RPMI8226 (cell line): ENCODE results near the gene NIPBL.
"Not testable (repeated sequence)": the region's sequence is repeated elsewhere in the genome, so short reads cannot be mapped to it uniquely, and the experiment has no call there.

Source experiments
- DNase-seq: peaks from one replicate; pipeline ENCODE4 v3.0.0-alpha.2; 2015

The NIPBL gene

DNA sequence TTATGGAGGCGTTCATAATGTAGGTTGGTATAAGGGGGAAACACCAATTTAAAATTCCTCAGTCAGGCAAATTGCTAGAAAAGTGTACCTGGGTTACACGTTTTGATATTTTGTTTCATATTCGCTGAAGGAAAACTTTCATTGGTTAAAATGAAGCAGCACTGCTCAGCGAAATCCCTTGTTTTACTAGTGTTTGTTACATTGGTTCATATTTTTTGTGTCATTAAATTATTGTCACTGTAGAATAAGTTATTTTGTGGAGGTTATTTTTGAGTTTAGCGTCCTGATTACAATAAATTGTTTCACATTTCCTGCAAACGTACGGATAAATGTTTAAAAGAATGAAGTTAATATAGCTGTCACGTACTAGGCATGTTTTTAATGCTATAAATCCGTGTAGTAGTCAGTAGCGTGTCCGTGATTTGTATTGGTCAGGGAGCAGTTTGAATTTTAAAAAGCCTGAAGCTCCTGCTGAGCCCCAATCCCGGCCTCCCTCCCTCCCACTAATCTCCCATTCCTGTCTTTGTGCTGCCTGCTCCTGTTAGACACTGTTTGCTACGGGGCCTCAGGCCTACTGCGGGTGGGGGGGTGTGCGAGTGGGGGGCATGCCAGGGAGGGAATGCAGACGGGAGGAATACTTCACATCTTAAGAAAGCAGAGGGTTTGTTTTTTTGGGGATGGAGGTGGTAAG, 2.0 kb downstream of the NIPBL start:
- DNase-seq = no peak

DNA sequence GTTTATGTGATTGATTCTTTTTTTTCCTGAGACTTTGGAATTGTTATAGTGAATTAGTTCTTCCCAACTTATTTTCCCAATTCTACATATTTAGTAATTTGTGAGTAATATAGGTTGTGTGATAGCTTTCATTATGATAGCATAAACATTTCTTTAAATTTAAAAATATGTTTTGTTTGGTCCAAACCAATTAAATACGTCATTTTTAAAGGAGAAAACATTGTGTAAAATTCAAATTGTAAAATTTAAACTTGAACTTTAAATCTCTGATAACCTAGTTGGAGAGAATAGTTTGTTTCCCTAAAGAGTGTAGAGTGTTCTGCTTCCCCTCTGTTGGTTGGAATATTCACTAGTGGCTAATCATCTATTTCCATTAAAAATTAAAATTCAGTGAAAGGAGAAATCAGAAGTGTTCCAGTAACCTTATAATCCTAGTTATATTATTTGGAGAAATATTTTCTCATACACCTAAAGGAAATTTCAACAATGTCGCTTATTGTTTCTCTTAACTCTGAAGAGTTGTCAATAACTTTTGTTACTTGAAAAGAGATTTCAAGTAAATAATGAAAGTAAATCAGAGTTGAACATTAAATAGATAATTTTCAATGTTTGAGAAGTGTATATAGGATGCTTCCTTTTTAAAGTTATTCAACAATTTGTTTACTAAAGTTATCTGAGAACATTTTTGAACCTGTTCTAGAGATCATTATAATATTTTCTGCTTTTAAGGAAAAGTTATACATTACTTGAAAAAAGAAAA, 2.9 kb downstream of the NIPBL start:
- DNase-seq = no peak

DNA sequence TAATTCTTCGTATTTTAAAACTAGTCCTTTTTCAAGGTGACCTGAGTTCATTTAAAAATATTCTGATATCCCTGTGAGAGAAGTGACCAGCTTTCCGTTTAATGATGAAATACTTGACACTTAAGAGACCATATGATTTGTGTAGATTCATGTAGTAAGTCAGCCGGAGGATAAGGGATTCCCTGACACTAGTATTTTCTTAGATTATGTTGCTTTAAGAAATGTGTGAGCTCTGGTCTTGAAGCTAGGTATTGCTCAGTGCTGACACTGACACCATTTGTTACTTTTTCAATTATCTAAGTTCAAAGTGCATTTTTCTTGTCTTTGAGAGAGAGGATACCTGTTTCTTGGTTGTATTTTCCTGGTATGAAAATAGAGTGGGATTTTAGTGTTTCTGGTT, 4.2 kb downstream of the NIPBL start:
- no peak for DNase-seq

DNA sequence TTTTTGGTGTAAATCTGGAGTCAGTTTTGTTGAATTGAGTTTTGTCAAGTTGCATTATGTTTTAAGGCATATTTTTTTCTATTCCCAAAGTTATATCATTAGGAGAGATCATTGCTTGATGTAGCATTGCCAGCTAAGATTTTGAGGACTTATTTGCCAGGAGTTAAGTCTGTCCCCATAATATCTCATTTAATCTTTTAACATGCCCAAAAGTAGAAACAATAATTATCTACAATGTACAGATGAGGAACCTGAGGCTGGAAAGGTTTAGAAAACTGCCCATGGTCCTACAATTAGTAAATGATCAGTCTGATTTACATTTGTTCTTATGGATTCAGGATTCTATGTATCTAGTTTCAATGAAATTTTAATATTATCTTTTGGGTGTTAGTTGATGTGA, 4.7 kb downstream of the NIPBL start:
- DNase-seq = no peak

DNA sequence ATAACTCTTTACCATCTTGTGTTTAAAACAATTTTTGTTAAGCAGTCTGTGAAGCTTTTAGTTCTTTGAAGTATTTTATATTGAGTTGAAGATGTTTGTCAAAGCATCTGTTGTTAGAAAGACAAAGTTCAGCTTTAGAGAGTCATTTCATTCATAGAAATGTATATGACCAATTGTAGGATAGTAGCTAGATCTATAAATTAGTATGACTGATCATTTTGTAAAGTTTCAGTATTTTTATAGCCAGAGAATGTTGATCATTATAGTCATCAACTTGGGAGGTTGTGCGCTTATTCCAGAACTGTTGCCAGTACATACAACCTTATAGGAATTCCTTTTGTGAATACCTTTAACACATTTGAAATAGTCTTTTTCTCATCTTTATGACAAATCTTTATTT, 5.2 kb downstream of the NIPBL start:
- no peak for DNase-seq

DNA sequence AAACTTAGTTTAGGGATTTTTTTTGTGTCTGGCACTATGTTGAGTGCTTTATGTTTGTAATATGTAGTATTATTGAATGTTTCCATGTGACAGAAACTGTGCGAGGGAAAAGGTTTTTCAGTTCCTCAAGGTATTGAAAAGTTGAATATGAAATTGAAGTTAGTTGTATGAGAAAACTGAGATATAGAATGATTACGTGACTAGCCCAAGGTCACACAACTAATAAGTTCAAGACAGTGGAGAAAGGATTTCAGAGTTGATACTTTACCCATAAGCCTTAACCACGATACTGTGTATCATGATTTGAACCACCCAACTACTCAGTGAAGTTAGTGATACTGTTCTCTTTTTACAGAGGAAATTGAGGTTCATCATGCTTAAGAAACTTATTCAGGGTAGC, 5.7 kb downstream of the NIPBL start:
- no peak for DNase-seq

DNA sequence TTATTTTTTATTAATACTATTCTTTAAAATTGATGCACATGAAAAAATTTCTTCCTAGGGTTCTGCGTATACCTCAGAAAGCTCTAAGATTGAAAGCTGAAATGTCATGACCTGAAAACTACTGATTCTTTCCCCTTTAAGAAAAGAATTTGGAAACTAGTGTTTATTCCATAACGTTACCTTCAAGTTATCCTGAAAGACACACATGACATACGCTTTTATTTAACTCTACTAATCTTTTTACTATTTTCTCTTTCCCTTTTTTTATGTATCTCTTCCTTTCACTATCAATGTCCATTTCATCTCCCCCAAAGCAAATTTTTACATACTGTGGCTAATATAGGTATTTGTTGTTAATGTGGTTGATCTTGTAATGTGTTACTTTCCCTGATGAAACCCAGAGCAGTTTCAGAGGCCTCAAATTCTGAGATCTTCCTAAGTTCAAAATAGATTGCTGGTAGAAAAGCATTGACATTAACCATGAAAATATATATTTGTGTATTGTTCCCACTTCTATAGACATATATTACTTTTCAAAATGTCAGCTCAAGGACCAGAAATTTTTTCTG, 7.4 kb downstream of the NIPBL start:
- no peak for DNase-seq

DNA sequence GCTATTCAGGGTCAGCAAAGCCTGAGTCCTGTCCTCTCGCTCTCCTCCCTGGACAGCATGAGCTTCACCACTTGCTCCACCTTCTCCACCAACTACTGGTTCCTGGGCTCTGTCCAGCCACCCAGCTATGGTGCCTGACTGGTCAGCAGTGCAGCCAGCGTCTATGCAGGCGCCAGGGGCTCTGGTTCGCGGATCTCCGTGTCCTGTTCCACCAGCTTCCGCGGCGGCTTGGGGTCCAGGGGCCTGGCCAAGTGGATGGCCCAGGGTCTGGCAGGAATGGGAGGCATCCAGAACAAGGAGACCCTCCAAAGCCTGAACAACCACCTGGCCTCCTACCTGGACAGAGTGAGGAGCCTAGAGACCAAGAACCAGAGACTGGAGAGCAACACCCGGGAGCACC, 8.6 kb downstream of the NIPBL start:
- no peak for DNase-seq

DNA sequence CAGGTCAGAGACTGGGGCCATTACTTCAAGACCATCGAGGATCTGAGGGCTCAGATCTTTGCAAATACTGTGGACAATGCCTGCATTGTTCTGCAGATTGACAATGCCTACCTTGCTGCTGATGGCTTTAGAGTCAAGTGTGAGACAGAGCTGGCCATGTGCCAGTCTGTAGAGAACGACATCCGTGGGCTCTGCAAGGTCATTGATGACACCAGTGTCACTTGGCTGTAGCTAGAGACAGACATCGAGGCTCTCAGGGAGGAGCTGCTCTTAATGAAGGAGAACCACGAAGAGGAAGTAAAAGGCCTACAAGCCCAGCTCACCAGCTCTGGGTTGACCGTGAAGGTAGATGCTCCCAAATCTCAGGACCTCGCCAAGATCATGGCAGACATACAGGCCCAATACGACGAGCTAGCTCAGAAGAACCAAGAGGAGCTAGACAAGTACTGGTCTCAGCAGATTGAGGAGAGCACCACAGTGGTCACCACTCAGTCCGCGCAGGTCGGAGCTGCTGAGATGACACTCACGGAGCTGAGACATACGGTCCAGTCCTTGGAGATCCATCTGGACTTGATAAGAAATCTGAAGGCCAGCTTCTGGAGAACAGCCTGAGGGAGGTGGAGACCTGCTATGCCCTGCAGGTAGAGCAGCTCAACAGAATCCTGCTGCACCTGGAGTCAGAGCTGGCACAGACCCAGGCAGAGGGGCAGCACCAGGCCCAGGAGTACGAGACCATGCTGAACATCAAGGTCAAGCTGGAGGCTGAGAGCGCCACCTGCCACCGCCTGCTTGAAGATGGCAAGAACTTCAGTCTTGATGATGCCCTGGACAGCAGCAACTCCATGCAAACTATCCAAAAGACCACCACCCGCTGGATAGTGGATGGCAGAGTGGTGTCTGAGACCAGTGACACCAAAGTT, 9.3 kb downstream of the NIPBL start:
- DNase-seq = no peak

DNA sequence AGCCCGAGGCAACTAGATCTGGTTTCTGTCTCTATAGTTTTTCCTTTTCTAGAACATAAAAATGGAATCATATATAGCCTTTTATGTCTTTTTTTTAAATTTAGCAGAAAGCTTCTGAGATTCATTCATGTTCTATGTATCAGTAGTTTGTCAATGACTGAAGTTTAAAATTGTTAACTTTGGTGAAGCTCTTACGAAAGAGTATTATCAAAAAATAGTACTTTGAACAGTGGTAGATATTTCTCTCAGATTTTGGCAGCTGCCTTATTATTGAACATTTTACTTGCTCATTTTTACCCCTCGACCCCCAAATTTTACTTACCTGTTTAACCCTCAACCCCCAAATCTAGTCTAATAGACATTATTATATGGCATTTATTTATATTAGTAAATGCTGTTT, 10.2 kb downstream of the NIPBL start:
- no peak for DNase-seq

DNA sequence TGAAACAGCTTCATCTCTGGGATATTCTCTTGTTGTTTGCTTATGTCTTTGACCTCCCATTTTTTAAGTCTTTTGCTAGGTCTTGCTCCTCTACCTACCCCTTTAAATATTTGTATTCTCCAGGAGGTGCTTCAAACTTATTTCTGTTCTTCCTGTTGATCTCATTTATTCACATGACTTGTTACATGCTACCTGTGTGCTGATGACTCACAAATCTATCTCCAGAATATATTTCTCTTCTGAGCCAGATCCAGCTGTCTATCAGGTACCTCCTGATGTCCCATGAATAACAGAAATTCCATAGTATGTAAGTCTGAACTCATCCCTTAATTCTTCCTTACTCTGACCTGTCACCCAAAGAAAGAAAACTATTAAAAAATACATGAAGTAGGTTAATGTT, 11.0 kb downstream of the NIPBL start:
- DNase-seq = no peak

DNA sequence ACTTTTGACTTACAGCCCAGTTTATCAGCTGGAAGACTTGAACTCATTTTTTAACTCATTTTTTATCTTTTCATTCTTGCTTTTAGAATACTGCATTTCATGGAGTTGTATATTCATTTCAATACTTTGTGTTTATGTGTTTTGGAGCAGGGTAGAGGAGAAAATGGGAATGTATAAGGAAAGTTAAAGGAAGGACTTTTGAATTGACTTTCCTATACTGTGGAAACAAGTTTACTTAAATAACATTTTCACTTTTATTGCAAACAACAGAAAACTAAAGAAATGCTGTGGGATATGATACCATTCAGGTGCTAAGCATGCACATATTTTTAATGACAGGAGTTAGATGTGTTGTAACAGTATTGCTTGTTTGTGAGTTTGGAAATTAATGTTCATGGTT, 11.7 kb downstream of the NIPBL start:
- no peak for DNase-seq

DNA sequence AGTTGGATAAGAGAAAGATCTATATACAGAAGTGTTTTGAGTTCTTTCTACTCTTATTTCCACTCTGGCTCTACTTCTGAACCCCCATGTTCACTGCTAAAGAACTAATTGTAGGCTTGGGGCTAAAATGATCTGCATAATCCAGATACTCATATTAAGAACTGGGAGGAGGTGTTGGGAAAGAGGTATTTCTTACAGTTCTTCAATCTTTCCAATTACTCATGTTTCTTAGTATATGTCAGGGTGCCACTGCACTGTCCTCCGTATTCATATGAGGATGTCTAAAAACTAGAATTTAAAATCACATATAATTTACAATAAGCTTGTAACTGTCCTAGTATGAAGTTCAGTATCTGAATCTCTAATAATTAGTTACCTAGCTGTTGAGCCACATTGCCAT, 12.7 kb downstream of the NIPBL start:
- no peak for DNase-seq

DNA sequence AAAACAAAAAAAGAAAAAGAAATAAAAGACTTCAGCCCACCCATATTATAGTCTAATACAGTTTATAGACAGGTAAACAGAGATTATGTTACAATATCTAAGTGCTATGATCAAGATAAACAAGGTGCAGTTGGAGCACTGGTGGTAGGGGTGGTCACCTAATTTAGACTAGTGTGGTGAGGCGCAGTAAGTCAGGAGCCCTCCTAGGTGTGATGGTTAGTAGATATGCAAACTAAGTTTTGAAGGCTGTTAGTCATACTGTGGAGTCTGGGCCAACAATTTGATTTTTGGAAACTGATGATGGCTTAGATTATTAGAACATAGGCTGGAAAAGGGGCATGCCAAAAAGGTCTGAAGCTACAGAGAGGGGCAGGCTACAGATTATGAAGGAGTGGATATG, 14.7 kb downstream of the NIPBL start:
- no peak for DNase-seq

DNA sequence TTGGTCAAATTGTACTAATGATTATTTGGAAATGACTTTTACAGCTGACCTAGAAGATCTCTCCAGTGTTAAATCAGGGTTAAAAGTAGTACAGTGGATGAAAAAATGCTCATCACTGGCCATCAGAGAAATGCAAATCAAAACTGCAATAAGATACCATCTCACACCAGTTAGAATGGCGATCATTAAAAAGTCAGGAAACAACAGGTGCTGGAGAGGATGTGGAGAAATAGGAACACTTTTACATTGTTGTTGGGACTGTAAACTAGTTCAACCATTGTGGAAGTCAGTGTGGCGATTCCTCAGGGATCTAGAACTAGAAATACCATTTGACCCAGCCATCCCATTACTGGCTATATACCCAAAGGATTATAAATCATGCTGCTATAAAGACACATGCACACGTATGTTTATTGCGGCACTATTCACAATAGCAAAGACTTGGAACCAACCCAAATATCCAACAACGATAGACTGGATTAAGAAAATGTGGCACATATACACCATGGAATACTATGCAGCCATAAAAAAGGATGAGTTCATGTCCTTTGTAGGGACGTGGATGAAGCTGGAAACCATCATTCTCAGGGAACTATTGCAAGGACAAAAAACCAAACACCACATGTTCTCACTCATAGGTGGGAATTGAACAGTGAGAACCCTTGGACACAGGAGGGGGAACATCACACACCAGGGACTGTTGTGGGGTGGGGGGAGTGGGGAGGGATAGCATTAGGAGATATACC, 15.7 kb downstream of the NIPBL start:
- DNase-seq = not testable (repeated sequence)

DNA sequence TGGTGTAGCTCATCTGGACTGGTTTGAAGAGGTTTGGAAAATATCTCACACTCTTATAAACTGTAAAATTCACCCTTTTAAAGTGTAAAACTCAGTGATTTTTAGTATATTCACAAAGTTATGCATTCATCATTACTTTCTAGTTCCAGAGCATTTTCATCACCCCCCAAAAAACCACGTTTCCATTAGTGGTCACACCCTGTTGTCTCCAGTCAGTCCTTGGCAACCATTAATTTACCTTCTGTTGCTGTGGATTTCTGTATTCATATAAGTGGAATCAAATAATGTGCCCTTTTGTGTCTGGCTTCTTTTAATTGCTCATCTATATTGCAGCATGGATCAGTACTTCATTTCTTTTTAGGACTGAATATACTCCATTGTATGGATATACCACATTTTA, 18.4 kb downstream of the NIPBL start:
- DNase-seq = no peak

DNA sequence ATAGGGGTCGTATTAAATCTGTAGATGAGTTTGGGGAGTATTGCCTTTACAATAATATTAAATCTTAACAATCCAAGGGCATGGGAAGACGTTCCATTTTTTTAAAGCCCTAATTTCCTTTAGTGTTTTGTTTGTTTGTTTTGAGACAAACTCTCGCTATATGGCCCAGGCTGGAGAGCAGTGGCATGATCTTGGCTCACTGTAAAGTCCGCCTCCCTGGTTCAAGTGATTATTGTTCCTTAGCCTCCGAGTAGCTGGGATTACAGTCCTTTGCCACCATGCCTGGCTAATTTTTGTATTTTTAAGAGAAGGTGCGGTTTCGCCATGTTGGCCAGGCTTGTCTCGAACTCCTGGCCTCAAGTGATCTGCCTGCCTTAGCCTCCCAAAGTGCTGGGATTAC, 19.9 kb downstream of the NIPBL start:
- DNase-seq = no peak

DNA sequence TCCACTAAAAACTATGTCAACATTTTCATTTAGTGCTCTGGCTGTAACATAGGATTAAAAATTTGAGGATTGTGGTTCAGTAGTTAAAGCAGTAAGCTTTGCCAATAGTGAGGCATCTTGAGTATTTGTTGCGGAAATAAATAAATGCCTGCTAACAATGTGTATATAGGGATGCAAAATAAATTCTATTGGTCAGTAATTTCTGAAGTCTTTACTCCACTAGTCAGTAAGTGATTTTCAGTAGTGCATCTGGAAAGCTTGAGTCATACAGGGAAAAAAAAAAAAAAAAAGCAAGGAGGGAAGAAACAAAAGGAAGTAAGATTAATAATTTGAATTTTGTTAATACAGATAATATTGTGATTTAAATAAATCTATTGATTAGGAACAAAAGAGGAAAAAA, 21.0 kb downstream of the NIPBL start:
- no peak for DNase-seq

DNA sequence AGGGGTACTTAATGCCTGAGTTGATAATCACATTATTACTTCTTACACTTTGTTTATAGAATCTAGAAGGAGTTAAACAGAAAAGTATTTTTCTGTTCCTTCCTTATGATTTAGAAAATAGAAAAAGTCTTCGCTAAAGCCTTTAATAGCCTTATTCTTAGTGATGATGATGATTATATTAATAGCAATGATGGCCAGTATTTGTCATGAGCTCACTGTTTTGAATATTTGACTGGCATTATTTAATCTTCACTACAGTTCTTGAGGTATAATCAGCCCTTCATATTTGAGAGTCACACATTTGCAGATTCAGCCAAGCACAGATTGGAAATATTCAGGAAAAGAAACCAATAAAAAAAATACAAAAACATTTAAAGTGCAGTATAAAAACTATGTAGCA, 23.3 kb downstream of the NIPBL start:
- DNase-seq = no peak

DNA sequence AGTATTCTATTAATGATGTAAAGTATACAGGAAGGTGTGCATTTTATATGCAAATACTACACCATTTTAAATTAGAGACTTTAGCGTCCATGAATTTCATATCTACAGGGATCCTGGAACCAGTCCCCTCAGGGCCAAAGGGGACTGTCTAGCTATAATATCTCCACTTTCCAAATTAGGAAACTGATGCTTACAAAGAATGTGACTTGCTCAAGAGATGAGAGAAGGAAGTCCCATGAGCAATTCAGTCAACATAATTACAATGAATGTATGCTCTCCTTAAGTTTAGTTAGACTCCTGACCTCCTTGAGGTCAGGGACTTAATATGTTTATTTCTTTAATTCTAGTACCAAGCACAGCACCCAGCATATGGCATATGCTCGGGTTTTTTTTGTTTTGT, 23.7 kb downstream of the NIPBL start:
- no peak for DNase-seq

DNA sequence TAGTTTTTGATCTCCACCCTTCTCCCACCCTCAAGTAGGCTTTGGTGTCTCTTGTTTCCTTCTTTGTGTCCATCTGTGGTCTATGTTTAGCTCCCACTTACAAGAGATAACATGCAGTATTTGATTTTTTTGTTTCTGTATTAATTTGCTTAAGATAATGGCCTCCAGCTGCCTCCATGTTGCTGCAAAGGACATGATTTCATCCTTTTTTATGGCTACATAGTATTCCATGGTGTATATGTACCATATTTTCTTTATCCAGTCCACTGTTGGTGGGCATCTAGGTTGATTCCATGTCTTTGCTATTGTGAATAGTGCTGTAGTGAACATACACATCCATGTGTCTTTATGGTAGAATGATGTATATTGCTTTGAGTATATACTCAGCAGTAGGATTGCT, 24.5 kb downstream of the NIPBL start:
- not testable (repeated sequence) for DNase-seq

DNA sequence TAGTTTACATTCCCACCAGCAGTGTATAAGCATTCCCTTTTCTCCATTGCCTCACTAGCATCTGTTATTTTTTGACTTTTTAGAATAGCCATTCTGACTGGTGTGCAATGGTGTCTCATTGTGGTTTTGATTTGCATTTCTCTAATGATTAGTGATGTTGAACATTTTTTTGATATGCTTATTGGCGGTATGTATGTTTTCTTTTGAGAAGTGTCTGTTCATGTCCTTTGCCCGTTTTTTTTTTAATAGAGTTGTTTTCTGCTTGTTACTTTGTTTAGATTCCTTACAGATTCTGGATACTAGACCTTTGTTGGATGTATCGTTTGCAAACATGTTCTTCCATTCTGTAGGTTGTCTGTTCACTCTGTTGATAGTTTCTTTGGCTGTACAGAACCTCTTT, 25.3 kb downstream of the NIPBL start:
- DNase-seq = no peak

DNA sequence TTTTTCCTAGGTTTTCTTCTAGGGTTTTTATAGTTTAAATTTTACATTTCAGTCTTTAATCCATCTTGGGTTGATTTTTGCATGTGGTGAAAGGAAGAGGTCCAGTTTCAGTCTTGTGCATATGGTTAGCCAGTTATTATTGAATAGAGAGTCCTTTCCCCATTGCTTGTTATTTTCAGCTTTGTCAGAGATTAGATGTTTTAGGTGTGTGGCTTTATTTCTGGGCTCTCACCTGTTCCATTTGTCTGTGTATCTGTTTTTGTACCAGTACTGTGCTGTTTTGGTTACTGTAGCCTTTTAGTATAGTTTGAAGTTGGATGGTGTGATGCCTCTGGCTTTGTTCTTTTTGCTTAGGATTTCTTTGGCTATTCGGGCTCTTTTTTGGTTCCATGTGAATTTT, 25.8 kb downstream of the NIPBL start:
- DNase-seq = no peak
